ENCODE results near the gene ADAD2. TPM values are rescaled to one million over a fixed set of nuclear protein-coding genes. Genes with fewer than 3 reads are reported as not detected.

ADAD2 gene
- total and polyA plus RNA-seq, 9 of the 15 experiments (the other 6 are each of a cell fraction or from before 2014, with no cell fraction given) = 0.07 TPM; not detected in 8

DNA sequence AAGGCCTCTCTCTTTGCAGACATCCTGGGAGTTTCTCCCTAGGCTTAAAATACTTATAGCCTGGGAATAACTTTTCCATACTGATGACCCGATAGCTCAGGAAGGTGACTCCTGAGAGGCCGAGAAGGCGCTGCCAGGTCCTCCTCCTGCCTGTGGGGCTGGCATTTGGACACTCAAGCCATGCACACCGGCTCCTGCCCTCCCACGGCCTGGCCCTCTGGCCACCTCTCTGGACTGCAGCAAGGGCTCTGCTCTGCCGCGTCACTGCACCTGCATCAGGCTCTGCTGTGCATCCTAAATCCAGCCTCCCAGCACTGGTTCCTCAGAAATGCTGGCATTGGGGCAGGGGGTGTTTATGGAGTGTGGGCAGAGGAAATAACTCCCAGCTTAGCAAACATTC, 34.6 kb downstream of the ADAD2 start:
- in situ Hi-C loops (cut with MboI) (no loop called here), intact Hi-C loops (cut with micrococcal nuclease) (no loop called here)
- Histone ChIP-seq H3K9ac (ENCODE audit: insufficient read depth in 1 of 2, low read depth in 2 of 2, low read length in 2 of 2) (no peak overlapping the region), H3K27me3 (ENCODE audit: control insufficient read depth in 2 of 2, insufficient read depth in 2 of 2, low read length in 2 of 2) (peaks cover 45 to 66% of the 10 kb centered on the region in 2 experiments), H3K79me2 (ENCODE audit: control insufficient read depth, insufficient read depth, low read length) (no peaks in the 10 kb centered on the region), H2AFZ (ENCODE audit: low read depth, low read length) (no peak overlapping the region), H4K20me1 (replicated peaks; ENCODE audit: control insufficient read depth, insufficient read depth, low read length) (peaks cover 4% of the 10 kb centered on the region; the same call in 1 of the 2 replicates), H3K27ac (ENCODE audit: extremely low read depth, low read depth, low read length) (no peak overlapping the region), H3K4me3 (no peak overlapping the region), H3K36me3 (ENCODE audit: control insufficient read depth, insufficient read depth, low read length) (no peaks in the 10 kb centered on the region), H3K4me1 (replicated peaks in 1 of 2; ENCODE audit: control insufficient read depth in 2 of 2, insufficient read depth in 2 of 2, low read length in 2 of 2) (peaks cover 13 to 18% of the 10 kb centered on the region in 2 experiments), H3K9me3 (replicated peaks; ENCODE audit: control insufficient read depth, insufficient read depth, low read depth, low read length) (no peaks in the 10 kb centered on the region), H3K9me1 (ENCODE audit: control insufficient read depth, insufficient read depth, low read length) (no peaks in the 10 kb centered on the region), H3K4me2 (ENCODE audit: insufficient read depth, low read length) (no peak overlapping the region)
- TF ChIP-seq, protein P1, sequence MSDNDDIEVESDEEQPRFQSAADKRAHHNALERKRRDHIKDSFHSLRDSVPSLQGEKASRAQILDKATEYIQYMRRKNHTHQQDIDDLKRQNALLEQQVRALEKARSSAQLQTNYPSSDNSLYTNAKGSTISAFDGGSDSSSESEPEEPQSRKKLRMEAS (CRISPR knock-in tag; IDR thresholded peaks at IDR 0.05) = no peak
- no TSS peak for BruUV-seq (replicated peaks)
- ChIA-PET POLR2A (no interaction called here), CTCF (ENCODE audit: low intra/inter-chr PET ratio) (no interaction called here)
- no peak for FAIRE-seq
- 10% methylated on average over 7 of the region's 7 CpGs for WGBS (ENCODE audit: insufficient coverage, low coverage, missing lambda C conversion rate)
- DNase-seq (ENCODE audit: extremely low read depth in 1 of 4, low spot score in 3 of 4) = no peak
- no peak for ATAC-seq

DNA sequence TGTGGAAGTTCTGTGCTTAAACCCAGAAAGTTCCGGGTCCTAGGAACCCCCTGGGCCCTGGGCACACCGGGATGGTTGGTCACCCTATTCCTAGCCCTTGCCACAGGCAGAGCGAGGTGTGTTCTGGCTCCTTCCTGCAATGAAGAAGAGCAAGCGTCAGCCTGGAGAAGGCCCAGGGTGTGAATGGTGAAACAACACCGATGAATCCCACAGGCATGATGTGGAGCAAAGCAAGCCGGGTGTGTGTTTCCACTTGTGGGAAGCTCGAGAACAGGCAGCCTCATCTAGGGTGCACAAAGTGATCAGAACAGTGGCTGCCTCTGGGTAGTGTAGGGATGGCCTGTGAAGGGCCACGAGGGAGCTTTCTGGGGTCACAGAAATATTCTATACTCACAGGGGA, 35.1 kb downstream of the ADAD2 start:
- WGBS (ENCODE audit: insufficient coverage, low coverage, missing lambda C conversion rate) = 6% methylated on average over 8 of the region's 8 CpGs
- TF ChIP-seq, protein P2, sequence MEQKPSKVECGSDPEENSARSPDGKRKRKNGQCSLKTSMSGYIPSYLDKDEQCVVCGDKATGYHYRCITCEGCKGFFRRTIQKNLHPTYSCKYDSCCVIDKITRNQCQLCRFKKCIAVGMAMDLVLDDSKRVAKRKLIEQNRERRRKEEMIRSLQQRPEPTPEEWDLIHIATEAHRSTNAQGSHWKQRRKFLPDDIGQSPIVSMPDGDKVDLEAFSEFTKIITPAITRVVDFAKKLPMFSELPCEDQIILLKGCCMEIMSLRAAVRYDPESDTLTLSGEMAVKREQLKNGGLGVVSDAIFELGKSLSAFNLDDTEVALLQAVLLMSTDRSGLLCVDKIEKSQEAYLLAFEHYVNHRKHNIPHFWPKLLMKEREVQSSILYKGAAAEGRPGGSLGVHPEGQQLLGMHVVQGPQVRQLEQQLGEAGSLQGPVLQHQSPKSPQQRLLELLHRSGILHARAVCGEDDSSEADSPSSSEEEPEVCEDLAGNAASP (IDR thresholded peaks at IDR 0.05) = no peak
- TF ChIP-seq ELF2 (CRISPR knock-in tag; IDR thresholded peaks at IDR 0.05) = no peak
- TF ChIP-seq COPS2 (conservative IDR thresholded peaks at IDR 0.05) = no peak
- TF ChIP-seq RBFOX2 (IDR thresholded peaks at IDR 0.05; ENCODE audit: low read depth, low read length) = no peak
- no peak for TF ChIP-seq NCOA1 (IDR thresholded peaks at IDR 0.05; ENCODE audit: low read depth)
- TF ChIP-seq, protein P3, sequence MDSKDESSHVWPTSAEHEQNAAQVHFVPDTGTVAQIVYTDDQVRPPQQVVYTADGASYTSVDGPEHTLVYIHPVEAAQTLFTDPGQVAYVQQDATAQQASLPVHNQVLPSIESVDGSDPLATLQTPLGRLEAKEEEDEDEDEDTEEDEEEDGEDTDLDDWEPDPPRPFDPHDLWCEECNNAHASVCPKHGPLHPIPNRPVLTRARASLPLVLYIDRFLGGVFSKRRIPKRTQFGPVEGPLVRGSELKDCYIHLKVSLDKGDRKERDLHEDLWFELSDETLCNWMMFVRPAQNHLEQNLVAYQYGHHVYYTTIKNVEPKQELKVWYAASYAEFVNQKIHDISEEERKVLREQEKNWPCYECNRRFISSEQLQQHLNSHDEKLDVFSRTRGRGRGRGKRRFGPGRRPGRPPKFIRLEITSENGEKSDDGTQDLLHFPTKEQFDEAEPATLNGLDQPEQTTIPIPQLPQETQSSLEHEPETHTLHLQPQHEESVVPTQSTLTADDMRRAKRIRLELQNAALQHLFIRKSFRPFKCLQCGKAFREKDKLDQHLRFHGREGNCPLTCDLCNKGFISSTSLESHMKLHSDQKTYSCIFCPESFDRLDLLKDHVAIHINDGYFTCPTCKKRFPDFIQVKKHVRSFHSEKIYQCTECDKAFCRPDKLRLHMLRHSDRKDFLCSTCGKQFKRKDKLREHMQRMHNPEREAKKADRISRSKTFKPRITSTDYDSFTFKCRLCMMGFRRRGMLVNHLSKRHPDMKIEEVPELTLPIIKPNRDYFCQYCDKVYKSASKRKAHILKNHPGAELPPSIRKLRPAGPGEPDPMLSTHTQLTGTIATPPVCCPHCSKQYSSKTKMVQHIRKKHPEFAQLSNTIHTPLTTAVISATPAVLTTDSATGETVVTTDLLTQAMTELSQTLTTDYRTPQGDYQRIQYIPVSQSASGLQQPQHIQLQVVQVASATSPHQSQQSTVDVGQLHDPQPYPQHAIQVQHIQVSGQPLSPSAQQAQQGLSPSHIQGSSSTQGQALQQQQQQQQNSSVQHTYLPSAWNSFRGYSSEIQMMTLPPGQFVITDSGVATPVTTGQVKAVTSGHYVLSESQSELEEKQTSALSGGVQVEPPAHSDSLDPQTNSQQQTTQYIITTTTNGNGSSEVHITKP (IDR thresholded peaks at IDR 0.05; ENCODE audit: partially characterized antibody) = no peak
- TF ChIP-seq PRMT5 (CRISPR knock-in tag; IDR thresholded peaks at IDR 0.05) = no peak
- TF ChIP-seq HDAC2 (IDR thresholded peaks at IDR 0.05) = no peak
- TF ChIP-seq ZC3H4 (CRISPR knock-in tag; IDR thresholded peaks at IDR 0.05; ENCODE audit: borderline replicate concordance) = no peak
- no peak for TF ChIP-seq ZBTB8A (IDR thresholded peaks at IDR 0.05; ENCODE audit: partially characterized antibody)
- TF ChIP-seq FOXK2 (conservative IDR thresholded peaks at IDR 0.05 in 1 of 2, IDR thresholded peaks at IDR 0.05 in 1 of 2; ENCODE audit: low read depth in 2 of 2) = no peak

More for the DNA sequence above, 35.1 kb downstream of the ADAD2 start:
- H3K4me3 ChIP-seq = no peak overlapping the region
- H3K9me3 ChIP-seq (replicated peaks; ENCODE audit: control insufficient read depth, insufficient read depth, low read depth, low read length) = no peaks in the 10 kb centered on the region
- DNase-seq (ENCODE audit: extremely low read depth in 1 of 4, low spot score in 3 of 4) = no peak
- FAIRE-seq = no peak
- H3K9ac ChIP-seq (ENCODE audit: insufficient read depth in 1 of 2, low read depth in 2 of 2, low read length in 2 of 2) = 0 out of 4 replicates have a peak overlapping the region, but pooled peaks of 1 of the 2 experiments have one; percentile 8
- H3K9me1 ChIP-seq (ENCODE audit: control insufficient read depth, insufficient read depth, low read length) = no peaks in the 10 kb centered on the region
- no peaks in the 10 kb centered on the region for H3K36me3 ChIP-seq (ENCODE audit: control insufficient read depth, insufficient read depth, low read length)
- no peak overlapping the region for H2AFZ ChIP-seq (ENCODE audit: low read depth, low read length)
- ChIA-PET POLR2A (interaction anchor here (1.3 kb wide), 1 partner anchor 13 kb away, joined by 3 read pairs; no protein-coding TSS in a partner anchor), CTCF (ENCODE audit: low intra/inter-chr PET ratio) (no interaction called here)
- H4K20me1 ChIP-seq (replicated peaks; ENCODE audit: control insufficient read depth, insufficient read depth, low read length) = 0 out of 2 replicates have a peak, but pooled peaks cover 4% of the 10 kb centered on the region
- ATAC-seq = no peak
- H3K4me2 ChIP-seq (ENCODE audit: insufficient read depth, low read length) = no peak overlapping the region
- in situ Hi-C loops (cut with MboI) (no loop called here), intact Hi-C loops (cut with micrococcal nuclease) (no loop called here)
- H3K27me3 ChIP-seq (ENCODE audit: control insufficient read depth in 2 of 2, insufficient read depth in 2 of 2, low read length in 2 of 2) = peaks cover 41 to 66% of the 10 kb centered on the region in 2 experiments
- BruUV-seq (replicated peaks) = no TSS peak
- H3K27ac ChIP-seq (ENCODE audit: extremely low read depth, low read depth, low read length) = no peak overlapping the region
- H3K4me1 ChIP-seq (replicated peaks in 1 of 2; ENCODE audit: control insufficient read depth in 2 of 2, insufficient read depth in 2 of 2, low read length in 2 of 2) = peaks cover 13 to 22% of the 10 kb centered on the region in 2 experiments
- no peaks in the 10 kb centered on the region for H3K79me2 ChIP-seq (ENCODE audit: control insufficient read depth, insufficient read depth, low read length)

Measured in K562 (cell line).